GM10266 (cell line): Measurements from ENCODE around the gene CACNA2D1.

Experiments used
- DNase-seq: peaks from one replicate; pipeline ENCODE4 v3.0.0; 2012; ENCODE audit errors: extremely low spot score
- TF ChIP-seq, protein P1 (sequence below): IDR thresholded peaks from 2 replicates; pipeline ENCODE4 v1.5.1; 2012; ENCODE audit warnings: mild to moderate bottlenecking, low read depth; ENCODE audit not compliant: control insufficient read depth, insufficient read depth; ENCODE audit errors: missing control alignments

Gene CACNA2D1

DNA sequence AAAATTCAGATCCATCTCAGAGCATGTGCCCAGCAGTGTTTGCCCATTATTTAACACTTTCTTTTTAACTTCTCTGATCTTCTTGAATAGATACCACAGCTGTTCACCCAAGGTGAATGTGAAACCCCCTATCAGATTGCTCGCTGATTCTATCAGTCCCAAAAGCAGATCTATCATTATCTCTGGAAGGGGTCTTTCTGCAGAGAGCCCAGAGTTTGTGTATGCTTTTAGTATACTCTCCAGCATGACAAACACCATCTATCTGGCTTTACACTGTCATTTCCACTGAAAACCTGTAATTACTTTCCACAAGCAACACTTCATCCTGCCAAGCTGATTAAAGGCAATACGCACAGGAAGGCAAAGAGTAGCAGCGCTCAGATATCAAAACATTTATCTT lies 168.2 kb downstream of the CACNA2D1 start:
- TF ChIP-seq, protein P1, sequence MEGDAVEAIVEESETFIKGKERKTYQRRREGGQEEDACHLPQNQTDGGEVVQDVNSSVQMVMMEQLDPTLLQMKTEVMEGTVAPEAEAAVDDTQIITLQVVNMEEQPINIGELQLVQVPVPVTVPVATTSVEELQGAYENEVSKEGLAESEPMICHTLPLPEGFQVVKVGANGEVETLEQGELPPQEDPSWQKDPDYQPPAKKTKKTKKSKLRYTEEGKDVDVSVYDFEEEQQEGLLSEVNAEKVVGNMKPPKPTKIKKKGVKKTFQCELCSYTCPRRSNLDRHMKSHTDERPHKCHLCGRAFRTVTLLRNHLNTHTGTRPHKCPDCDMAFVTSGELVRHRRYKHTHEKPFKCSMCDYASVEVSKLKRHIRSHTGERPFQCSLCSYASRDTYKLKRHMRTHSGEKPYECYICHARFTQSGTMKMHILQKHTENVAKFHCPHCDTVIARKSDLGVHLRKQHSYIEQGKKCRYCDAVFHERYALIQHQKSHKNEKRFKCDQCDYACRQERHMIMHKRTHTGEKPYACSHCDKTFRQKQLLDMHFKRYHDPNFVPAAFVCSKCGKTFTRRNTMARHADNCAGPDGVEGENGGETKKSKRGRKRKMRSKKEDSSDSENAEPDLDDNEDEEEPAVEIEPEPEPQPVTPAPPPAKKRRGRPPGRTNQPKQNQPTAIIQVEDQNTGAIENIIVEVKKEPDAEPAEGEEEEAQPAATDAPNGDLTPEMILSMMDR, result no peak
- DNase-seq, result no peak

DNA sequence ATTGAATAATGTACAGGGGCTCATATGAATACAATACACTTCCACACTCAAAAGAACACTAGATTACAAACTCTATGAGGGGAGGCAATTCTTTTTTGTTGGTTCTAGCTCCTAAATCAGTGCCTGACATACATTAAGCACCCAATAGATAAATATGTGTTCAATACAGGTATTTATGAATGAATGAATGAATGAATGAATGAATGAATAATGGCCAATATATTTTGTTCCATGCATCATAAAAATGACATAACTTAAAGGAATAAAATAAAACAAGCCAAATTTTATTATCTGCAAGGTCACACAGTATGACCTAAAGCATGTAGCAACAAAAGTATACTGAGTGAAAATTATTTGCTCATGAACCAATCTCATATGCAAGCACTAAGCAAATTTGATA lies 168.9 kb downstream of the CACNA2D1 start:
- TF ChIP-seq, protein P1, result no peak
- DNase-seq, result no peak

DNA sequence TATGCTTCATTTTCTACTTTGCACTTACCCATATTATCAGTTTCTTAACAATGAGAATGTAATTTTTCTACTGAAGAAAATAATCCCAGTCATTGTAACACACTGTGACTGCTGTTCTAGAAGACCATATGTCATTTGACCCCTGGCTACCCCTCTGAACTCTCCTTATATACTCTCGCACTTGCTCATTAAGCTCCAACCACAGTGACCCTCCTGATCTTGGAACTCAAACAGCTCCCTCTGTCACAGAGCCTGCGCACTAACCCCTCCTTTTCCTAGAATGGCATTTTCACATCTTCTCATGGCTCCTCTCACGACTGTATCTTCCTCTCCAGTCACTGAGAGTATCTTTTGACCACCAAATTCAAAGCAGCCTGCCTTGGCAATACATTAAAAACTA lies 169.7 kb downstream of the CACNA2D1 start:
- DNase-seq, result no peak
- TF ChIP-seq, protein P1, result no peak

DNA sequence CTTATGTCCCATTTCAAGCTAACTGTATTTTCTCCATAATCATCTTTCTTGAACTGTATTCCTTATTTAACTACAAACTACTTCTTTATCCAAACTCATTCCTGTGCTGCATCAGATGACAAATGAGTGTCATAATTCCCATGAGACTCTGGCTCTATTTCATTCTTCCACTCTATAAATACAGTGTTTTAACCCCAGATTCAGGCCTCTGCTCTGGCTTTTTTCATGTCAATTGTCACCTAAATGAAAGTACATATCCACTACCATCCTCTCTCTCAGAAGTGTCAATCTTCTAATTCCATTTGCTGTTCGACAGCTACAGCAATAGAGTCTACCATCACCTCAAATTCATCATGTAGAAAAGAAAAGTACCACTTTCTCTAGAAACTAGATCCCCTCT lies 172.7 kb downstream of the CACNA2D1 start:
- DNase-seq, result no peak
- TF ChIP-seq, protein P1, result no peak

DNA sequence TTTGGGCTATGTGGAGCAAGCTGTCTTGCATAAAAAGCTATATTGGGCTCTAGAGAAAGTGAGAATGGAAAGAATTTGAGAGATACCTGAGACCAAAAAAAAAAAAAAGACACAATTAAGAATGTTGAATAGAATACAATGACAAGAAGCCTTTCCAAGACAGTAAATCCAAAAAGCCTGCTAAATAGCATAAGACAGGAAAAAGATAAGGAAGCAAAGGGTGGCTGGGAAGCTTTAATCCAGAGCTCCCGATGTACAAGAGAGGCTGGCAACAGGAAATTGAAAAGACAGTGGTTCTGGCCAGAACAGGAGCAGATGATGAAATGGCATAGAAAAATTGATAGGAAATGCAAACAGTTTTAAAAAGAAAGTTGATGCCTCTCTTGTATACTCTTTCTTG lies 174.9 kb downstream of the CACNA2D1 start:
- DNase-seq, result no peak
- TF ChIP-seq, protein P1, result no peak

DNA sequence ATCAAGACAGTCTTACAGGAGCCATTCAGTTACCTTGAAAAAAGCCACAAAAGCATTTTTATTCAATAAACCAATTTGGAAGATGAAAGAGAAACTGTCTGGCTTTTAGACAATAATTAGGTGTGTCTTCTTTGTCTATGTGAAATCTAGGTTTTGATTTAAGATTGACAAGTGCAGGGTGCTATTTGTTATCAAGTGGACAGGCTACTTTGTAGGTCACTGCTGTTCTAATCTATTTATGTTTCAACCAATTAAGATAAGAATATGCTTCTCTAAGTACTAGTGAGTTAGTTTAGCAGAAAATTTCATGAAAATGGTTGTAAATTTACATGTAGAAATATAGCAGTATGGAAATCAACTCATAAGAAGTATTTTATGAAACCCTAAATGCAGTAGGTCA lies 177.5 kb downstream of the CACNA2D1 start:
- DNase-seq, result no peak
- TF ChIP-seq, protein P1, result no peak

DNA sequence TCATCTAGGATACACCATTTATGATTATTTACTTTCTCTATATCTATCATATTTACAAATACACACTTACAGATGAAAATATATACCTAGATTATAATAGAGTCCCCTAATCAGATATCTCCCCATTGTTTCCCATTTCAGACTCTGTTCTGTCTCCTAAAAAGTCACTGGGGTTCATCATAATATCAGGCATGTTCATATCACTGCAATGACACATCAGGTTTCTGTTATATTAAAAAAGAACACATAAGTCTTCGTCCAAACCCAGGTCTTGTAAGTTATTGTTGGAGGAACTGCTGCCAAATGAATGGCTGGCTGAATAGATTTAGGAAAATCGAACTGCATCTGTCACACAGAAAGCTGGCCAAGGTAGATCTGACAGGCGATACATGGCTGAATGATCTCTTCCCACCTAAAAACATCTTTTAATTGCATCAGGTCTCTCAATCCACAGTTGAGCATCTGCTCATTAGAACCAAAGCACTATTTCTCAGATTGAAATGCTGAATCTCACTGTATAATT lies 178.7 kb downstream of the CACNA2D1 start:
- no peak for DNase-seq
- TF ChIP-seq, protein P1, result no peak
